ENCODE measurements around the gene IGLL5.

The IGLL5 gene

DNA sequence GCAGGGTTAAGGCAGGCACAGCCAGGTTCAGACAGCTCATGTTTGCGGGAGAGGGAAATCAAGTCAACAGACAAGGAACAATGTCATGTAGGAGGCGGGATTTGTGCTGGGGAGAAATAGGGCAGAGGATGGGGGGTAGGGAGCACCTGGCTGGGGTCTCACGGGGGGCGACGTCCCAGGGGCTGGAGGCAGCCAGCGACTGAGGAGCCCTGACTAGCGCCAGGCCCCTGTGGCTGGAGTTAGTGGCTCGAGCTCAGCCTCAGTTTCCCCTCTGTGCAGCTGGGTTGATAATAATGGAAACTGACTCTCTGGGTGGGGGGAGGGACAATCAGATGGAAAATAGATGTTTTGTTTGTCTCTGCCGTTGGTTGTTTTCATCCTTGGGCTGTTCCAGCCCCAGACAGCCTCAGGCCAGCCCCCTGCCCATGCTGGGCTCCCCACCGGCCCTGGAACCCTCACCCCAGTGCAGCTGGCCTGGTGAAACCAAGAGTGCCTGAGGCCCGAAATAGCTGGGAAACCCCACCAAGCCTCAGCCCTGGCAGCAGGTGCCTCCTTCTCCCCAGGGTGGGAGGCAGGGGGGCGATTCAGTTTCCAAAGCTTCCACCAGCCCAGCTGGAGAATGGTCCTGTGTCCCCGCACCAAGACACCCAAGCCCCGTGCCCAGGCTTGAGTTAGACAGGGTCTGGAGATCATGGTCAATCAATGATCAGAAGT is 44.1 kb downstream of the IGLL5 start:
- TF ChIP-seq, protein P1, sequence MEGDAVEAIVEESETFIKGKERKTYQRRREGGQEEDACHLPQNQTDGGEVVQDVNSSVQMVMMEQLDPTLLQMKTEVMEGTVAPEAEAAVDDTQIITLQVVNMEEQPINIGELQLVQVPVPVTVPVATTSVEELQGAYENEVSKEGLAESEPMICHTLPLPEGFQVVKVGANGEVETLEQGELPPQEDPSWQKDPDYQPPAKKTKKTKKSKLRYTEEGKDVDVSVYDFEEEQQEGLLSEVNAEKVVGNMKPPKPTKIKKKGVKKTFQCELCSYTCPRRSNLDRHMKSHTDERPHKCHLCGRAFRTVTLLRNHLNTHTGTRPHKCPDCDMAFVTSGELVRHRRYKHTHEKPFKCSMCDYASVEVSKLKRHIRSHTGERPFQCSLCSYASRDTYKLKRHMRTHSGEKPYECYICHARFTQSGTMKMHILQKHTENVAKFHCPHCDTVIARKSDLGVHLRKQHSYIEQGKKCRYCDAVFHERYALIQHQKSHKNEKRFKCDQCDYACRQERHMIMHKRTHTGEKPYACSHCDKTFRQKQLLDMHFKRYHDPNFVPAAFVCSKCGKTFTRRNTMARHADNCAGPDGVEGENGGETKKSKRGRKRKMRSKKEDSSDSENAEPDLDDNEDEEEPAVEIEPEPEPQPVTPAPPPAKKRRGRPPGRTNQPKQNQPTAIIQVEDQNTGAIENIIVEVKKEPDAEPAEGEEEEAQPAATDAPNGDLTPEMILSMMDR (IDR thresholded peaks at IDR 0.05; ENCODE audit: borderline replicate concordance, insufficient read depth, low read depth, low read length): no peak
- H3K4me3 ChIP-seq (ENCODE audit: low read depth, low read length): peak overlapping the region; percentile 40

DNA sequence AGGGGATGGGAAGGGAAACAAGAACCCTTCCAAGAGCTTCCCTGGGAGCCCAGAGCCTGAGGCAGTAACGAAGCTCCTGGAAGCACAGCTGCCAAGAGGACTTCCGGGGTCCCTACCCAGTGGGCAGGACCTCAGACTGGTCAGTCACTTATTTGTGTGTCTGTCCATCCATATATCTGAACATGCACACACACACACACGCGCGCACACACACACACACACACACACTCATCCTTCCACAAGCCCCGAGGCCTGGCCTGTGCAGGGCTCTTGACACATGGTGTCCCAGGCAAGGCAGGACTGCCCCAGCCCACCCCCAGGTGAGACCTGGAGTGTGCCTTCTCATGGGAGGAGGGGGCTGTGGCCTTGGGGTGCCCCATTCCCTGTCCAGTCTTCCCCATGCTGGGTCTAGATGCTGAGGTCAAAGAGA is 44.9 kb downstream of the IGLL5 start:
- H3K4me3 ChIP-seq (ENCODE audit: low read depth, low read length): peak overlapping the region; percentile 40
- TF ChIP-seq, protein P1 (IDR thresholded peaks at IDR 0.05; ENCODE audit: borderline replicate concordance, insufficient read depth, low read depth, low read length): no peak

DNA sequence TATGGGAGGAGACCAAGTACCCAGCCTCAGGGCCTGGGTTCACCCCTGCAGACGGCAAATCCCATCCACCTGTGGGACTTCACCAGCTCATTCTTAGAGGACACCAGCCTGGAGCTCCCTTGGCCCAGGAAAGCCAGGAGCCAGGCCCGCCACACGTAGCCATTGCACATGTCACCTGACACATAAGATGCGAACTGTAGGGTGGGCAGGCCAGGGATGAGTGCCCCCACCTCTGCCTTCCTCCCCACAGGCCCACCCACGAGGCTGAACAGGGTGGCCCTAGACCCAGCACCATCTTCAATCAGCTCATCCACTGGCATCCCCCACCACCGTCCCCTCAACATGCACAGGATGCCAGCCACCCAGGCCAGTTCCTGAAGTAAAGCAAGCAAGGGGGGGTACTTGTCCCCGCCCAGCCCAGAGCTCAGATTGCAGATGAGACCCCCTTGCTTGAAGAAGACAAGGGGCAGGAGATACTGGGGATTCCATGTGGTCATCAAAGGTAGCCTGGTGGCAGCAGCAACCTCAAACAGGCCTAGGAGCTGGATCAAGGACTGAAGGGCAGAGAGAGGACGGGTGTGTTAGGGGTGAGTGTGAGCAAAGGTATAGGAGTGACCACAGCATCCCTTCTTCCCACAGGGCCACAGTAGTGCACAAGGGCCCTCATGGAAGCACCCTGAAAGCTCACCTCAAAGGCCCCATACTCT is 45.6 kb downstream of the IGLL5 start:
- TF ChIP-seq, protein P1 (IDR thresholded peaks at IDR 0.05; ENCODE audit: borderline replicate concordance, insufficient read depth, low read depth, low read length): no peak
- no peak overlapping the region for H3K4me3 ChIP-seq (ENCODE audit: low read depth, low read length)

DNA sequence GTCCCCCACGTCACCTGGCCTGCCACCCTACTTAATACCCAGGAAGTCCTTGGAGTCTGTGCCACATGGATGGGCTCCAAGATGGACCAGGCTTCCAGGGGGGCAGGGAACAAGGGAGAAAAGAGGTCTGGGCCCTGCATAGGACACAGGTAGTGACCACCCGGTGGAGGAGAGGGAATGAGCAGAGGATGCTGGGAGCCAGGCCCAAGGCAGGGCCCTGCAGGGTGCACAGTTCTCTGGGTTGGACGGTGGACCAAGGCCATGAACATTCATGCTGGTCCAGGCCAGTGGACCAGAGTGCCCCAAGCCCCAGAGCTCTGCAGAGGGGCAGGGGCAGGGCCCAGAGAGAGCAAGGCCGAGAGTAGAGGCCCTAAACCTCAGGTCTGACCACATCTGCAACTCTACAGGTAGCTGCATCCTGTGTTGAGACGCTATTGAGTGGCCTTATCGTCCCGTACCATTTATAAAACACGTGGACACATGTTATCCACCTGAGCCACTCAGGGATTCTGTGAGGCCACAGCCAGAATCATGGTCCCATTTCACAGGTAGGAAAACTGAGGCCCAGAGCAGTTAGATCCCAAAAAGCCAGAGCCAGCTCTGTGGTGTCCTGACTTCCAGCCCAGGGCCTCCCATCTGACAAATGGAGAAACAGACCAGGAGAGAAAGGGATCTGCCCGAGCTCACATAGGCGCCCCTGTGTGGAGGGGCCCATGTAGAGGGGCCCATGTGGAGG is 46.4 kb downstream of the IGLL5 start:
- TF ChIP-seq, protein P1 (IDR thresholded peaks at IDR 0.05; ENCODE audit: borderline replicate concordance, insufficient read depth, low read depth, low read length): no peak
- H3K4me3 ChIP-seq (ENCODE audit: low read depth, low read length): no peak overlapping the region

DNA sequence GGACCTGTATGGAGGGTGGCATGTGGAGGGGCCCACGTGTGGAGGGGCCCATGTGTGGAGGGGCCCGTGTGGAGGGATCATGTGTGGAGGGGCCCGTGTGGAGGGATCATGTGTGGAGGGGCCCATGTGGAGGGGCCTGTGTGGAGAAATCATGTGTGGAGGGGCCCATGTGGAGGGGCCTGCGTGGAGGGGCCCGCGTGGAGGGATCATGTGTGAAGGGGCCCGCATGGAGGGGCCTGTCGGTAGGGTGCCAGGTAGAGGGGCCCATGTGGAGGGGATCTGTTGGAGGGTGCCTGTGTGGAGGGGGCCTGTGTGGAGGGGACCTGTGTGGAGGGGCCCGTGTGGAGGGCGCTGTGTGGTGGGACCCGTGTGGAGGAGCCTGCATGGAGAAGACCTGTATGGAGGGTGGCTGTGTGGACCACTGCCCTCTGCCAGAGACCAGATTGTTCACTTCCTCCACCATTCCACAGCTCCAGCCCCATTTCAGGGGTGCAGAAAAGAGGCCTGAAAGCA is 47.0 kb downstream of the IGLL5 start:
- H3K4me3 ChIP-seq (ENCODE audit: low read depth, low read length): no peak overlapping the region
- TF ChIP-seq, protein P1 (IDR thresholded peaks at IDR 0.05; ENCODE audit: borderline replicate concordance, insufficient read depth, low read depth, low read length): no peak

DNA sequence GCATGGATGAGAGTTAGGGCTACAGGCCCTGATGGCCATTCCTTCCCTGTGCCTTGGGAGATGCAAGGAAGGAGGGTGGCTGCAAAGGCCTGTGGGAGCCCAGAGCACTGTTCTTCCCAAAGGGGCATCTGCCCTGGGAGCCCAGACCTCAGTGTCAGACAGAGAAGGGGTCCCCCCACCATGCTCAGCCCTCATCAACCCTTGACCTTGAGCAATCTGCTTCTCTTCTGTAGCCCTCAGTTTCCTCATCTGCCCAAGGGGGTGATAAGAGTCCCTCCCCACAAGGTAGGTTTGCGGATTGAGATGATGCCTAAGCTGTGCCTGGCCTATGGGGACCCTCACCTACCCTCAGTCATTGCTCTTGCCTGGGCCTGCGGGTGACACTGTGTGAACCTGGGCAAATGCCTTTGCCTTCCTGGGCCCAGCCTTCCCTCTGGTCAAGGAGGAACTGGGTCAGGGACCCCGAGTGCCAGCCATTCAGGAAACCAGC is 47.5 kb downstream of the IGLL5 start:
- no peak overlapping the region for H3K4me3 ChIP-seq (ENCODE audit: low read depth, low read length)
- TF ChIP-seq, protein P1 (IDR thresholded peaks at IDR 0.05; ENCODE audit: borderline replicate concordance, insufficient read depth, low read depth, low read length): no peak

Measured in GM12875 (cell line).